HepG2 (cell line): ENCODE measurements around the gene DCDC2. TPM values are rescaled to one million over a fixed set of nuclear protein-coding genes. Genes with fewer than 3 reads are reported as not detected.

Source experiments
- ASH2L ChIP-seq: fragments of 300-600, 200-600 bp; sonication (generic); IDR thresholded peaks from 2 replicates; pipeline ENCODE4 v1.7.0; 2017; ENCODE audit warnings: low read depth, mild to moderate bottlenecking, moderate library complexity, mixed read lengths, low read length; ENCODE audit not compliant: insufficient read length
- ATF7 ChIP-seq, 2 experiments: fragments of 450-650 bp in 1 of 2; sonication (generic) in 1 of 2; formaldehyde crosslinking in 1 of 2; IDR thresholded peaks; 2 replicates each; pipeline versions ENCODE4 v1.4.0 to v1.6.1; 2016 to 2020; ENCODE audit warnings: antibody characterized with exemption in 1 of 2, mild to moderate bottlenecking in 1 of 2, missing genetic modification reagents in 1 of 2
- CBX1 ChIP-seq: IDR thresholded peaks from one replicate; pipeline ENCODE4 v1.6.1; 2016; ENCODE audit warnings: antibody characterized with exemption, low read depth
- CCDC6 ChIP-seq: sonication (generic); formaldehyde crosslinking; IDR thresholded peaks from 2 replicates; pipeline ENCODE4 v1.8.1; 2022; ENCODE audit warnings: mild to moderate bottlenecking, missing genetic modification reagents, moderate library complexity
- CHCHD3 ChIP-seq: sonication (generic); formaldehyde crosslinking; IDR thresholded peaks from 2 replicates; pipeline ENCODE4 v1.8.0; 2022; ENCODE audit warnings: mild to moderate bottlenecking, missing genetic modification reagents, moderate library complexity
- CREB1 ChIP-seq, 2 experiments: fragments of 450-650 bp in 1 of 2; IDR thresholded peaks; 2 replicates each; pipeline ENCODE4 v1.6.1; 2016 to 2017; ENCODE audit warnings: control low read depth in 1 of 2, mild to moderate bottlenecking in 1 of 2, missing compliant biosample characterization in 1 of 2, missing genetic modification characterization in 1 of 2
- ETV5 ChIP-seq: IDR thresholded peaks from 2 replicates; pipeline ENCODE4 v1.6.1; 2018; ENCODE audit warnings: missing biosample characterization, missing genetic modification reagents, inconsistent platforms, borderline replicate concordance
- FOXA3 ChIP-seq: IDR thresholded peaks from 2 replicates; pipeline ENCODE4 v1.6.1; 2016; ENCODE audit warnings: missing genetic modification reagents, missing compliant biosample characterization
- HNRNPL ChIP-seq: fragments of 200-400 bp; formaldehyde crosslinking; IDR thresholded peaks from 2 replicates; pipeline ENCODE4 v1.6.1; 2017; ENCODE audit warnings: mild to moderate bottlenecking, low read depth, low read length
- JDP2 ChIP-seq: sonication (generic); formaldehyde crosslinking; IDR thresholded peaks from 2 replicates; pipeline ENCODE4 v1.8.1; 2022; ENCODE audit warnings: missing genetic modification reagents, borderline replicate concordance
- KDM3A ChIP-seq: IDR thresholded peaks from 2 replicates; pipeline ENCODE4 v1.6.1; 2018; ENCODE audit warnings: low read depth, missing compliant biosample characterization
- KLF15 ChIP-seq: sonication (generic); formaldehyde crosslinking; IDR thresholded peaks from 2 replicates; pipeline ENCODE4 v1.8.1; 2023; ENCODE audit warnings: borderline replicate concordance, mild to moderate bottlenecking, inconsistent platforms, missing genetic modification reagents, mixed read lengths
- RORA ChIP-seq: sonication (generic); formaldehyde crosslinking; IDR thresholded peaks from 2 replicates; pipeline ENCODE4 v1.5.0; 2020; ENCODE audit warnings: mild to moderate bottlenecking, missing genetic modification reagents, moderate library complexity
- SP5 ChIP-seq: IDR thresholded peaks from 2 replicates; pipeline ENCODE4 v1.6.1; 2016; ENCODE audit warnings: low read depth, borderline replicate concordance
- SUZ12 ChIP-seq: fragments of 150-350 bp; IDR thresholded peaks from 2 replicates; pipeline ENCODE4 v1.6.1; 2014; ENCODE audit warnings: low read depth, low read length
- ZNF33A ChIP-seq: sonication (generic); formaldehyde crosslinking; IDR thresholded peaks from 2 replicates; pipeline ENCODE4 v1.5.1; 2020; ENCODE audit warnings: missing genetic modification reagents, mild to moderate bottlenecking, moderate library complexity, borderline replicate concordance
- ZNF598 ChIP-seq: sonication (generic); formaldehyde crosslinking; IDR thresholded peaks from 2 replicates; pipeline ENCODE4 v1.5.1; 2020; ENCODE audit warnings: mild to moderate bottlenecking, missing genetic modification reagents, borderline replicate concordance
- ZNF724P ChIP-seq: sonication (generic); formaldehyde crosslinking; IDR thresholded peaks from 2 replicates; pipeline ENCODE4 v1.8.0; 2022; ENCODE audit warnings: missing genetic modification reagents, borderline replicate concordance
- ZNF737 ChIP-seq: sonication (generic); formaldehyde crosslinking; IDR thresholded peaks from 2 replicates; pipeline ENCODE4 v1.5.0; 2020; ENCODE audit warnings: missing genetic modification reagents, mild to moderate bottlenecking, borderline replicate concordance
- ZNF790 ChIP-seq: sonication (generic); formaldehyde crosslinking; IDR thresholded peaks from 2 replicates; pipeline ENCODE4 v1.8.0; 2022; ENCODE audit warnings: missing genetic modification reagents, mild to moderate bottlenecking, borderline replicate concordance
- polyA plus RNA-seq, 8 experiments: library from polyadenylated mRNA; depleted of rRNA in 3 of 8; stranded (reverse) in 7 of 8; unstranded in 1 of 8; fragments of >200 nt; fragmentation: Illumina TruSeq in 4 of 8; extraction: Trizol in 4 of 8; gene quantifications; 2 replicates each; pipeline versions ENCODE4 v1.2.1 to v1.2.3, GENCODE V29; 2011 to 2016; ENCODE audit warnings: low read depth in 4 of 8, missing spikeins in 1 of 8, mixed read lengths in 1 of 8; ENCODE audit not compliant: insufficient read depth in 1 of 8
- total RNA-seq, 5 experiments: library from RNA; depleted of rRNA; stranded (reverse); fragments of >200 nt; fragmentation: Illumina TruSeq; extraction: Trizol; gene quantifications; 2 replicates each; pipeline ENCODE4 v1.2.3, GENCODE V29; 2016; ENCODE audit warnings: low read depth in 1 of 5
- TF ChIP-seq, protein P1 (sequence below): IDR thresholded peaks from 2 replicates; pipeline ENCODE4 v1.6.1; 2016; ENCODE audit warnings: missing genetic modification reagents, missing compliant biosample characterization
- TF ChIP-seq, protein P2 (sequence below): sonication (generic); formaldehyde crosslinking; IDR thresholded peaks from 2 replicates; pipeline ENCODE4 v1.8.1; 2023; ENCODE audit warnings: missing genetic modification reagents, mild to moderate bottlenecking, borderline replicate concordance
- TF ChIP-seq, protein P3 (sequence below): sonication (generic); formaldehyde crosslinking; IDR thresholded peaks from 2 replicates; pipeline ENCODE4 v1.5.0; 2020; ENCODE audit warnings: missing genetic modification reagents
- TF ChIP-seq, protein P4 (sequence below): sonication (generic); formaldehyde crosslinking; IDR thresholded peaks from 2 replicates; pipeline ENCODE4 v1.4.0; 2020; ENCODE audit warnings: missing genetic modification reagents; ENCODE audit errors: not compliant biosample characterization
- TF ChIP-seq, protein P5 (sequence below): sonication (generic); formaldehyde crosslinking; IDR thresholded peaks from 2 replicates; pipeline ENCODE4 v1.4.0; 2020; ENCODE audit warnings: missing genetic modification reagents

The DCDC2 gene
- total and polyA plus RNA-seq, 2 of the 13 experiments (the other 11 are each of a cell fraction or from before 2014, with no cell fraction given): 9.0 to 36.2 TPM

DNA sequence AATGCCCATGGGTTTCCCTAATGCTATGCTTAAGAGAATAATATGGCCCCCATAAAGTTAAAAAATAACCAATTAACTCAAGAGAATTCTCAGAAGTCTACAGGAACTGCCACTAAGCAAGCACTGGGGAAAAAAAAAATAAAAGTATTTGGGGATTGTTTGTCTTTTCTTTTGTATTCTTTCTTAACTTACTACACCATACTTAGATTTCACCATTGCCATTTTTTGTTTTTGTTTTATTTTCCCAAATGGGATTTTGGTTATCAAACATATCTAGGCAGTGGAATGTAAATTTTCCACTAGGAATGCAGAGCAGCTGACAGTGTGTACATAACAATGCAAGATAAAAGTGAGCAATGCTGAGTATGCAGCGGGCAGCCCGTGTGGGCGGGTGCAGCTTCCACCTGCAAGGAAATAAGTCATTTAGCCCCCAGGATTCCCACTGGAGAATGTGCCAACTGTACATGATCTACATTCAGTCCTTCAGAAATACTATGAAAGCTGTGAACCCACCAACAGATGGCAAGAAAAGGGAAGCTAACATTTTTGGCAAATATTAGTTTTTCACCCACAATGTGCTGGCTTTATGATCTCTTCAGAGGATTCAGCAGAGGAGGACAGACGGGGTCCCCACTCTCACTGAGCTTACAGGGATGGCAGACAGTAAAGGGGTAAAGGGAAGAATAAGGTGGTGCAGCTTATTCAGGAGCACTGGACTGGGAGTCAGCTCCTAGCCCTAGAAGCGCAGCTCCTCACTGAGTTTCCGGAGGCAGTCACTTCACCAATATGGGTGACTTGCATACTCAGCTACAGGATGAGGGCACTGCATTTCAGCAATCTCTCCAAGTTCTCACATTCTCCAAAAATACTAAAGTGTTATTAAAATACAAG lies 44.4 kb downstream of the DCDC2 start (continued):
- TF ChIP-seq ASH2L: peak; percentile 52
- no peak for TF ChIP-seq RORA (CRISPR knock-in tag)
- no peak for TF ChIP-seq ZNF790 (CRISPR knock-in tag)
- TF ChIP-seq, protein P1, sequence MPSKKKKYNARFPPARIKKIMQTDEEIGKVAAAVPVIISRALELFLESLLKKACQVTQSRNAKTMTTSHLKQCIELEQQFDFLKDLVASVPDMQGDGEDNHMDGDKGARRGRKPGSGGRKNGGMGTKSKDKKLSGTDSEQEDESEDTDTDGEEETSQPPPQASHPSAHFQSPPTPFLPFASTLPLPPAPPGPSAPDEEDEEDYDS (CRISPR knock-in tag): 0 out of 2 replicates have a peak, but pooled peaks have one; percentile 36
- no peak for TF ChIP-seq KLF15 (CRISPR knock-in tag)
- no peak for TF ChIP-seq JDP2 (CRISPR knock-in tag)
- no peak for TF ChIP-seq CREB1 (IDR thresholded peaks at IDR 0.05)
- no peak; the same call in 1 of the 2 replicates for TF ChIP-seq CREB1 (CRISPR knock-in tag; IDR thresholded peaks at IDR 0.05)
- no peak for TF ChIP-seq SUZ12
- no peak for TF ChIP-seq CBX1
- no peak for TF ChIP-seq ZNF724P (CRISPR knock-in tag)
- TF ChIP-seq ETV5 (CRISPR knock-in tag): peak; percentile 65; the same call in 1 of the 2 replicates
- TF ChIP-seq ZNF598: no peak
- TF ChIP-seq, protein P2, sequence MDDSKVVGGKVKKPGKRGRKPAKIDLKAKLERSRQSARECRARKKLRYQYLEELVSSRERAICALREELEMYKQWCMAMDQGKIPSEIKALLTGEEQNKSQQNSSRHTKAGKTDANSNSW (CRISPR knock-in tag): no peak
- peak; percentile 37; the same call in 1 of the 2 replicates for TF ChIP-seq CCDC6
- TF ChIP-seq CHCHD3 (CRISPR knock-in tag): no peak
- peak; percentile 96 for TF ChIP-seq SP5 (CRISPR knock-in tag)
- no peak; the same call in 1 of the 2 replicates for TF ChIP-seq ZNF33A (CRISPR knock-in tag)
- TF ChIP-seq HNRNPL: no peak
- no peak for TF ChIP-seq ZNF737 (CRISPR knock-in tag)
- TF ChIP-seq, protein P3, sequence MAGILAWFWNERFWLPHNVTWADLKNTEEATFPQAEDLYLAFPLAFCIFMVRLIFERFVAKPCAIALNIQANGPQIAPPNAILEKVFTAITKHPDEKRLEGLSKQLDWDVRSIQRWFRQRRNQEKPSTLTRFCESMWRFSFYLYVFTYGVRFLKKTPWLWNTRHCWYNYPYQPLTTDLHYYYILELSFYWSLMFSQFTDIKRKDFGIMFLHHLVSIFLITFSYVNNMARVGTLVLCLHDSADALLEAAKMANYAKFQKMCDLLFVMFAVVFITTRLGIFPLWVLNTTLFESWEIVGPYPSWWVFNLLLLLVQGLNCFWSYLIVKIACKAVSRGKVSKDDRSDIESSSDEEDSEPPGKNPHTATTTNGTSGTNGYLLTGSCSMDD (CRISPR knock-in tag): no peak
- TF ChIP-seq KDM3A: peak; percentile 71; the same call in 1 of the 2 replicates
- no peak for TF ChIP-seq ATF7 (IDR thresholded peaks at IDR 0.05)
- TF ChIP-seq ATF7 (CRISPR knock-in tag; IDR thresholded peaks at IDR 0.05): 0 out of 2 replicates have a peak, but pooled peaks have one; percentile 56
- TF ChIP-seq, protein P4, sequence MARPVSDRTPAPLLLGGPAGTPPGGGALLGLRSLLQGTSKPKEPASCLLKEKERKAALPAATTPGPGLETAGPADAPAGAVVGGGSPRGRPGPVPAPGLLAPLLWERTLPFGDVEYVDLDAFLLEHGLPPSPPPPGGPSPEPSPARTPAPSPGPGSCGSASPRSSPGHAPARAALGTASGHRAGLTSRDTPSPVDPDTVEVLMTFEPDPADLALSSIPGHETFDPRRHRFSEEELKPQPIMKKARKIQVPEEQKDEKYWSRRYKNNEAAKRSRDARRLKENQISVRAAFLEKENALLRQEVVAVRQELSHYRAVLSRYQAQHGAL: peak; percentile 52
- TF ChIP-seq FOXA3 (CRISPR knock-in tag): peak; percentile 97
- TF ChIP-seq, protein P5, sequence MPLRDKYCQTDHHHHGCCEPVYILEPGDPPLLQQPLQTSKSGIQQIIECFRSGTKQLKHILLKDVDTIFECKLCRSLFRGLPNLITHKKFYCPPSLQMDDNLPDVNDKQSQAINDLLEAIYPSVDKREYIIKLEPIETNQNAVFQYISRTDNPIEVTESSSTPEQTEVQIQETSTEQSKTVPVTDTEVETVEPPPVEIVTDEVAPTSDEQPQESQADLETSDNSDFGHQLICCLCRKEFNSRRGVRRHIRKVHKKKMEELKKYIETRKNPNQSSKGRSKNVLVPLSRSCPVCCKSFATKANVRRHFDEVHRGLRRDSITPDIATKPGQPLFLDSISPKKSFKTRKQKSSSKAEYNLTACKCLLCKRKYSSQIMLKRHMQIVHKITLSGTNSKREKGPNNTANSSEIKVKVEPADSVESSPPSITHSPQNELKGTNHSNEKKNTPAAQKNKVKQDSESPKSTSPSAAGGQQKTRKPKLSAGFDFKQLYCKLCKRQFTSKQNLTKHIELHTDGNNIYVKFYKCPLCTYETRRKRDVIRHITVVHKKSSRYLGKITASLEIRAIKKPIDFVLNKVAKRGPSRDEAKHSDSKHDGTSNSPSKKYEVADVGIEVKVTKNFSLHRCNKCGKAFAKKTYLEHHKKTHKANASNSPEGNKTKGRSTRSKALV (CRISPR knock-in tag): no peak
